ENCODE data around the gene ZNF512B.
"Not testable (repeated sequence)": the region's sequence is repeated elsewhere in the genome, so short reads cannot be mapped to it uniquely, and the experiment has no call there.

ZNF512B gene

DNA sequence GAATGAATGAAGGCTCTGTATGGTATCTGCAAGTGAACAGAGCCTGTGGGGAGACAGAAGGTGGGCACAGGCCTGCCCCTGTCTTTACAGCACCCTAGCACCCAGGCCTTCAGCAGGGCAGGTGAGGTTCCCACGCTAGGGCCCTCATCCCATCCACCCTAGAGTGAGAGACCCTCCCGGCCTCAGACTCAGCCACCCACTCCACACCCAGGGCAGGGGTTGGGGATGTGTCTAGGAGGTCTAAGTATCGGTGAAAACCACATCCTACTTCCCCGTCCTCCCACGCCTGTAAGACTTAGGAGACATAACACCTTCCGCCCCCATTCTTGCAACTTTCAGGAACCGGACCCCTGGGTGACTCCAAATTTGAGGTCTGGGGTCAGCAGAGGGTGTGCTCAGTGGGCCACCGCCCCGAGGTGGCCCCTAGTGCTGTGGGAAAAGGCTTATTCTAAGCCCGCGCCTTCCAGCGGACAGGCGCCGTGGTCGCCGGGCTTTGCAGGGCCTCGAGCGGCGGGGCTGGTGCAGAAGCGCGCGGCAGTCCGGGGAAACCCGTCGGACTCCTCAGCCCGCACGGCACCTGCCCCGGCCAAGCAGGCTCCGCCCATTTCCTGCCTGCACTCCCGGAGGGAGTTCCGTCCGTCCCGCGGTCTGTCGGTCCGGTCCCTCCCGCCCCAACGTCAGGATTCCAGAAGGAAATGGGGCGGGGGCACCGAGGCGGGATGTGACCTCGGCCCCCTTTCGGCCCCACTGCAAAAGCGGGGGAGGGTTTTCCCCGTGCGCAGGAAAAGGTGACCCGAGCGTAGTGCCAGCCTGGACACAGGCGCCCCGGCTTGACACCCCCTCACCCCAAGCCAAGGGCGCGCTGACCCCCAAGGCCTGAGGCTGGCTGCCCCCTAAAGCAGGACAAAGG, 8.8 kb upstream of the ZNF512B start:
- DNase-seq (ENCODE audit: low read depth) = peak; percentile 79

- DNase-seq (ENCODE audit: low read depth) = peak; percentile 93
These were observed 8.1 kb upstream of the ZNF512B start for GRCh38 chr20:63977739-63978276.

DNA sequence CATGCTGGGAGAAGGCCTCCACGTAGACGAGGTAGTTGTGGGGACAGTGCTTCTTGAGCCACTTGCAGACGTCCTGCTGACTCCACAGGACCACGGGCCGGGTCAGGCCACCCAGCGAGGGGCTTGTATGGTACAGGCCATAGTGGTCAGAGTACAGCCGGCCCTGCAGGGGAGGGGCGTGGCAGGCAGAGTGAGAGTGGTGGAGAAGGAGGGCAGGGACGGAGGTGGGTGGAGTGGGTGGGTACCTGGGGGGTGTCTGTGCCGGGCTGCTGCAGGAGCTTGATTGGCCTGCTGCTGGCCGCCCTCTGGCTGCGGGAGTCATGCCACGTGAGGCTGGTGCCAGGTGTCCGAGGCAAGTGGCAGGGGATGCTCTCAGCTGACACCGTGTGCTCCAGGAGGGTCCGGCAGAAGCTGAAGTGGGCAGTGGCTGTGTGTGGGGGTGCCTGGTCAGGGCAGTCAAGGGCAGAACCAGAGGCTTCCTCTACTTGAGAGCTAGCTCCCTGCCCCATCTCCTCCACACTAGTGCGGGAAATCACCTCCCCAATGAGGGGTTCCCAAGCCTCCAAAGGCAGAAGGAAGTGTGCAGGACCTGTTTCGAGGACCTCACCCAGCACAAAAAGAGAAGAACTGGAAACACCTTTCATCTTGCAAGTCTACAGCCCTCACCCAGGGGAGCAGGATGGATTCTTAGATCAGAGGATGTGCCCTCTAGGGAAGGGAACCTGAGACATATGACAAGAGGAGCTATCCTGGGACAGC, 7.4 kb upstream of the ZNF512B start:
- DNase-seq (ENCODE audit: low read depth) = no peak

- DNase-seq (ENCODE audit: low read depth) = not testable (repeated sequence)
These were observed 6.8 kb upstream of the ZNF512B start for GRCh38 chr20:63976511-63976910.

DNA sequence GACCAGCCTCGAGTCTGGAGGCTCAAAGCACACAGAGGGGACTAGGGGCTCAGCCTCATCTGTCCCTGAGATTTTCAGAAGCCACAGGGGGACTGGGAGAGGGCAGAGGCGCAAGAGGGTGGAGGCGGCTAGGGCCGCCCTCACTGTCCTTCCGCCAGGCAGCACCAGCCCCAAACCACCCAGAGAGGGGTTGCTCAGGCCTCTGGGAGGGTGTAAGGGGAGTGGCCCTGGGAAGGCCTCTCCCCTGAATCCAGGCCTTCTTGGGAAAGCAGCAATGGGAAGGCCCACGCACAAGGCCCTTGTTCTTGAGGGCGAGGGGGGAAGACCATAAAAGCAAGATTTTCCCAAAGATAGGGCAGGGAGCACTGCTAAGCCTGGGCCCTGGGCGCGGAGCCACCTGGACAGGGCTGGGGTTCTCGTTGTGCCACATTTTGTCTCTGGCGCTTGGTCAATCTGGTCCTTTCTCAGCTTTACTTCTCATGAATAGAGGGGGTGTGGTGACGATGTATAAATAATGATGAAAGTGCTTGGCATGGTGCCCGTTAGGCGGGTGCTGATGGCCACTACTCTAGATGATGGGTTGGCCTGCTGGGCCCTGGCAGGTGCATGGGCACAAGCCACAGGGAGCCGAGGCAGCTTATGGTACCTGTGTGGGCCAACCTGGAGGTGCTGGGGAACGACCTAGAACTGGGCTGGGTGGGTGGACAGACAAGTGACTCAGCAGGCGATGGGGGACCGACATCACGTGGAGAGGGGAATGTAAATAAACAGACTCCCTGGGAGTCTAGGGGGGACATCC, 4.9 kb upstream of the ZNF512B start:
- peak; percentile 40 for DNase-seq (ENCODE audit: low read depth)

GRCh38 chr20:63973636-63974401, 4.1 kb upstream of the ZNF512B start:
- peak; percentile 92 for DNase-seq (ENCODE audit: low read depth)

DNA sequence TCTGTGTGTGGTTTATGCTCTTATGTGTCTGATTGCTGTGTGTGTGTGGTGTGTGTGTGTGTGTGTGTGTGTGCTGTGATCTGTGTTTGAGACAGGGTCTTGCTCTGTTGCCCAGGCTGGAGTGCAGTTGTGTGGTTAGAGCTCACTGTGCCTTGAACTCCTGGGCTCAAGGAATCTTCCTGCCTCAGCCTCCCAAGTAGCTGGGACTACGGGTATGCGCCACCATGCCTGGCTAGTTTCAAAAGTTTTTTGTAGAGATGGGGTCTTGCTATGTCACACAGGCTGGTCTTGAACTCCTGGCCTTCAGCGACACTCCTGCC, 3.4 kb upstream of the ZNF512B start:
- no peak for DNase-seq (ENCODE audit: low read depth)

- DNase-seq (ENCODE audit: low read depth) = peak; percentile 66
These were observed 2.8 kb upstream of the ZNF512B start for GRCh38 chr20:63972312-63973159.

- DNase-seq (ENCODE audit: low read depth) = not testable (repeated sequence)
These were observed 2.2 kb upstream of the ZNF512B start for GRCh38 chr20:63971960-63972311.

DNA sequence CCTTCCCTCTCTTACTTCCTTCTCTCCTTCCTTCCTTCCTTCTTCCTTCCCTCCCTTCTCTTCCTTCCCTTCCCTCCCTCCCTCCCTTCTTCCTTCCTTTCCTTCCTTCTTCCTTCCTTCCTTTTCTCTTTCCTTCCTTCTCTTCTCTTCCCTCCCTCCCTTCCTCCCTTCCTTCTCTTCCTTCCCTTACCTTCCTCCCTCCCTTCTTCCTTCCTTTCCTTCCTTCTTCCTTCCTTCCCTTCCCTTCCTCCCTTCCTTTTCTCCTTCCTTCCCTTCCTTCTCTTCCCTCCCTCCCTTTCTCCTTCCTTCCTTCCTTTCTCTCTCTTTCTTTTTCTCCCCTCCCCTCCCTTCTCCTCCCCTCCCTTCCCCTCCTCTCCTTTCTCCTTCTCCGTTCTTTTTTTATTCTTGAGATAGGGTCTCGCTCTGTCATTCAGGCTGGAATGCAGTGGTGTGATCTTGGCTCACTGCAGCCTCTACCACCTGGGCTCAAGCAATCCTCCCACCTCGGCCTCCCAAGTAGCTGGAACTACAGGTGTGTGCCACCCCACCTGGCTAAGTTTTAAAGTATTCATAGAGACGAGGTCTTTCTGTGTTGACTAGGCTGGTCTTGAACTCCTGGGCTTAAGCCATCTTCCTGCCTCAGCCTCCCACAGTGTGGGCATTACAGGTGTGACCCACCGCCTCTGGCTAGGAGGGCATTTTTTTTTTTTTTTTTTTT, 1.1 kb upstream of the ZNF512B start:
- DNase-seq (ENCODE audit: low read depth) = no peak

DNA sequence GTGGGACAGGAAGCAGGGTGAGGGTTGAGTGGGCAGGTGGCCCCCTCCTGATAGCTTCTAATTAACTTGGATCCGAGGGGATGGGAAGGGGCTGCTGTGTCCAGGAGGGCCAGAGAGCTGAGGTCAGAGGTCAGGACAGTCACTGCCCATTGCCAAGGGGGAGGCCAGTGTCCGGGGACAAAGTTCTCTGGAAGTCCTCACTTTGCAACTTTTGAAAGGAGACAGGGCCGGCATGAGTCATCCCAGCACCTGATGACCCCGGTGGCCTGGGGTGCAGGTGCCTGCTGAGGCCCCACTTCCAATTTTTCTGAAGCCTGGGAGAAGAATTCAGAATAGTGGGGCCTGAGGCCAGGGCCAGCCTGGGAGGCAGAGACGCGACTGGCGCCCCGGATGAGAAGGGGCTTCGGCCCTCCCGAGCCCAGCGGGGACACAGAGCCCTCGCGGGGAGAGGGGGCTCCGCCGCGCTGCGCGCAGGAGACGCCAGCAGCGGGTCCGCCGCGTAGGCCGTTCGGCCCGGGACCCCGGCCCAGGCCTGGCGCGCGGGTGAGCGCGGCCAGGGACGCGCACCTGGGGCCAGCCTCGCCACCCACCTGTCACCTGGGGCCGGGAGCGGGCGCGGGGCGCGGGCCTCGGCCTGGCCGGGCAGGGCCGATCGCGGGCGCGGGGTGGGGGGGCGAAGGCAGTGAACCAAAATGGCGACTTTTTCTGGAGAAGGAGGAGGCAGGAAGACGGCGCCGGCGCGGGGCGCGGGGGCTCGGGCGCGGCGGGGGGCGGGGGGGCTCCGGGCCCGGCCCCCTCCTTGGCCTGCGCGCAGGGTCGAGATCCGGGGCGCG, 586 bp downstream of the ZNF512B start:
- DNase-seq (ENCODE audit: low read depth) = peak; percentile 39

GRCh38 chr20:63968136-63968927, 1.4 kb downstream of the ZNF512B start:
- DNase-seq (ENCODE audit: low read depth) = no peak

DNA sequence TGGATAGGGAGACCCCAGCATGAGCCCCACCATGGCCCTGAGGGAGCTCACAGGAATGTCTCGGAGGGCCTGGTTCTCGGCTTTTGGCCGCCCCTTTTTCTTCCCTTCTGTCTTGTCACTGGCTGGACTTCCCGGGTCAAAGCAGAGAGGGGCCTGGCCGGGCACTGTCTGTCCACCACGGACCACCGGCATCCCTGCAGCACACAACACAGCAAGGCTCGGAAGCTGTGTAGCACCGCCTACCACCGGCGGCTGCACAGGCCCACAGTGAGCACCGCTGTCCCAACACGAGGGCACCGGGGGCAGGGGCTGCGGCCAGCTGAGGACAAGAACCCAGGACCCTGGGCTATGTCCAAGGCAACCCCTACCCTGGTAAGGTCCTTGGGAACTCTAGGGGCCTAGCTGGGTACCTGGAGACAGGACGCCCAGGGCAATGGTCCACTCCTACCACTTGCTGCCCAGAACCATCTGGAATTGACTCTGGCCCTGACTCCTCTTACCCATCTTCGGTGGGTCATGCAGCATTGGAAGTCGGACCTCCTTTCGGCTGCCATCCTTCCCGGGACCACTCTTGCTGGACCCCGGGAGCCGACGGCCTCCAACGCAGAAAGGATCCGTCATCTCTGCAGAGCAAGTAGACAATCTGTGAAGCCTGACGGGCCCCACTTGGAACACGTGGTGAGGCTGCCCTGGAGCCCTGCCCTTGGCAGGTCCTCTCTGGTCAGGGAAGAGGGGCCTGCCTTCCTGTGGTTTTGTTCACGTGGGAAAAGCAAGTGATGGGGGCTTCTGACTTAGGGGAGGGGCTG, 2.2 kb downstream of the ZNF512B start:
- DNase-seq (ENCODE audit: low read depth) = no peak

DNA sequence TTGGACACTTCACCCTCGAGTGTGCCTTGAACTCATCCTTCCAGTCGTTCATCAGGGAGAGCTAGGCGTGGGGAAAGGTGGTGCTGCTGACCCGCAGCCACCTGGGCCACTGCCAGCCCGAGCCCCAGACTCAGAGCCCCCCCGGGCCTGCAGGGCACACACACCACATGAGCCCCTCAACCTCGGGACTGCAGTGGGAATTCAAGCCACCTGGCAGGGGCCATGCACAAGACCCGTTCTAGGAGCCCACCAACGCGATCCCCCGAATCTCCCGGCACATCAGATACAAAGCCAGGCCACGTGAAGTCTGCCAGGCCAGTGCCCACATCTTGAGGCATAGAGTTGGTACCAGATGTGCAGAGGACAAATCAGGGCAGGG, 2.8 kb downstream of the ZNF512B start:
- DNase-seq (ENCODE audit: low read depth) = no peak

- DNase-seq (ENCODE audit: low read depth) = no peak
These were observed 3.4 kb downstream of the ZNF512B start for GRCh38 chr20:63966172-63966943.

- DNase-seq (ENCODE audit: low read depth) = no peak
These were observed 5.3 kb downstream of the ZNF512B start for GRCh38 chr20:63964412-63964811.
